ENCODE measurements around the gene TRAF3IP1.
A peak's percentile ranks its signal among the peaks of the same experiment; 100 is the strongest.

GRCh38 chr2:238305092-238305862, 15.0 kb upstream of the TRAF3IP1 start:
- TF ChIP-seq POLR2AphosphoS5 (IDR thresholded peaks at IDR 0.05; ENCODE audit: low read depth, low read length) (no peak), TAF1 (IDR thresholded peaks at IDR 0.05; ENCODE audit: borderline replicate concordance, insufficient read depth, low read length) (no peak), REST (IDR thresholded peaks at IDR 0.05; ENCODE audit: insufficient read depth in 1 of 2, low read depth in 2 of 2, low read length in 2 of 2) (peak; percentile 35 to 81; a peak in 2 of 4 replicates)

All from PFSK-1 (cell line).